NCI-H2081 (cell line): ENCODE measurements around the gene TFDP1.
"Not testable (repeated sequence)": the region's sequence is repeated elsewhere in the genome, so short reads cannot be mapped to it uniquely, and the experiment has no call there.

Experiments used
- DNase-seq, 2 experiments: peaks; one replicate each; lab custom pipeline; 2025; lab: John Stamatoyannopoulos, UW

TFDP1 gene

DNA sequence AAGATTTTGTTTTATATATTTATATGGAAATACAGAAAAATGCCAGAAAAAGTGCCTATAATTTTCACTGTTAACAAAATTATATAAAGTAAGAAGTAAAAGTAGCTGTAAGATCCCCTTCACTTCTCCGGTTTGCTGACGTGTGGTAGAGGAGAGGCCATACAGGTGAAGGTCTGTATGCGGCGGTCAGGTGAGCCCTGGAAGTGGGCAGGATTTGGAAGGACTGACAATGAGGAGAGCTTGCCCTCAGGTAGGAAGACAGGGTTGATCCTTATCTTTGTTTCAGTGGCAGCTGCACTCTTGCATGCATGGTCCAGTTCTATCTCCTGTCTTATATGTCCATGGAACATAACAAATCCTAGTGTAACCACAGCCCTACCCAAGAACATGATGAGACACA, 16.9 kb upstream of the TFDP1 start:
- DNase-seq, result no peak

DNA sequence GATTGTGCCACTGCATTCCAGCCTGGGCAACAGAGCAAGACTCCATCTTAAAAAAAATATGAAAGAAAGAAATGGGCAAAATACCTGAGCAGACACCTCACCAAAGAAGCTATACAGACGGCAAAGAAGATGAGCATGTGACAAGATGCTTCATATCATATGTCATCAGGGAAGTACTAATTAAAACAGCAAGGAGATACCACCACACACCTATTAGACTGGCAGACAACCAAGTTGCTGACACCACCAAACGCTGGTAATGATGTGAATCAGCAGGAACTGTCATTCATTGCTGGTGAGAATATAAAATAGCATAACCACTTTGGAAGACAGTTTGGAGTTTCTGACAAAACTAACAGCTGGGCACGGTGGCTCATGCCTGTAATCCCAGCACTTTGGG, 11.5 kb upstream of the TFDP1 start:
- no peak for DNase-seq

DNA sequence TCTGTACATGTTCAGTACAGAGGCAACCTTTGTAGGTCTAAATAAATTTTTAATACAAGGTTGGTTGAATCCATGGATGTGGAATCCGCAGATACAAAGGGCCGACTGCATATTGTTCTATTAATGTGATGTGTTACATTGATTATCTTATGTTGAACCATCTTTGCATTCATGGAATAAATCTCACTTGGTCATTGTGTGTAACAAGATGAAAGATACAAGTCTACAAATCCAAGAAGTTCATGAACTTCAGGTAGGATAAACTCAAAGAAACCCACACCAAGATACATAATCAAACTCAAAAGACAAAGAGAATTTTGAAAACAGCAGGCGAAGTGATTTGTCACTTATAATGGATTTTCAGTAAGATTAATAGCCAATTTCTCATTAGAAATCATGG, 8.0 kb upstream of the TFDP1 start:
- DNase-seq, result no peak

DNA sequence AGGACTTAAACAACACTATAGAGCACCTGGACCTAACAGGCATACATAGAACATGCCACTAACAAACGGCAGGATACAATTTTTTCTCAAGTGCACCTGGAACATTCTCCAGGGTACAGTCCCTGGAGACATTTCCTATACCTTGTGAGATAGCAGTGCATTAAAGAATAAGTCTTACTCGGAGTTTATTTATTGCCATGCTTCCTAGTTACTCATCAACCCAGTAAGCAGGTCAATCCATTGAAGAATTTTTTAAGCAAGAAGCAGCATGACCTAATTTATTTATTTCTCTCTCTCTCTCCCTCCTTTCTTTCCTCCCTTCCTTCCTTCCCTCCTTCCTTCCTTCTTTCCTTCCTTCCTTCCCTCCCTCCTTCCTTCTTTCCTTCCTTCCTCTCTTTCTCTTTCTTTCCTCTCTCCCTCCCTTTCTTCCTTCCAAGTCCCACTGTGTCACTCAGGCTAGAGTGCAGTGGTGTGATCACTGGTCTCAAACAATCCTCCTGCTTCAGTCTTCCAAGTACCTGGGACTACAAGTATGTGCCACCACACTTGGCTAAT, 6.6 kb upstream of the TFDP1 start:
- DNase-seq, result no peak

DNA sequence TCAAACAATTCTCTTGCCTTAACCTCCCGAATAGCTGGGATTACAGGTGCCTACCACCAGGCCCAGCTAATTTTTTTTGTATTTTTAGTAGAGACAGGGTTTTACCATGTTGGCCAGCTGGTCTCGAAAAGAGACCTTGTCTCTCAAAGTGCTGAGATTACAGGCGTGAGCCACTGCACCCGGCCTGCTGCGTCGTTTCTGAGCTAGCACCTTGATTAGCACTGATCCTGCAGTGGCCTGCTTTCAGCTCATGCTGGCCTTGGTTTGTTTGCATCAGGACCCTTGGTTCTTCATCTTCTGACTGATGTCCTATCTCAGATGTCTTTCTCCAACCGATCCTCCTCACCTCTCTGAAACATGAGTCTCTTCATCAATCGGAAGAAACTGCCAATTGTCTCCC, 4.9 kb upstream of the TFDP1 start:
- DNase-seq, result no peak

DNA sequence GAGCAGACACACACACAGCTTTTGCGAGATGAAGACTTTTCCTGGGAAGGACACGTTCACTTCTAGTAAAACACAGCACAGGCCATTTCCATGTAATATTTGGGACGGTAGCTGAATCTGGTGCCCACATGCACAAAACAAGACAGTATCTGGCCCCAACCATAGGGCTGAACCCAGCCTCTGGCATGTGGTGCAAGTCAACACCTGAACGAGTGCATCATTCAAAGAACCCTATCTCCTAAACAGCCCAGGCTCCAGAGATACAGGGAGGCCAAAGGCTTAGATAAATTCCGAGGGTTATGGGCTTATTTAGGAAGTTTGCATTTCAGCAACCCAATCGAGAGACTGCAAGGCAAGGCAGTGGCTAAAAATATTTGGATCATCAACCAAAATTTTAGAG, 2.7 kb upstream of the TFDP1 start:
- no peak for DNase-seq

DNA sequence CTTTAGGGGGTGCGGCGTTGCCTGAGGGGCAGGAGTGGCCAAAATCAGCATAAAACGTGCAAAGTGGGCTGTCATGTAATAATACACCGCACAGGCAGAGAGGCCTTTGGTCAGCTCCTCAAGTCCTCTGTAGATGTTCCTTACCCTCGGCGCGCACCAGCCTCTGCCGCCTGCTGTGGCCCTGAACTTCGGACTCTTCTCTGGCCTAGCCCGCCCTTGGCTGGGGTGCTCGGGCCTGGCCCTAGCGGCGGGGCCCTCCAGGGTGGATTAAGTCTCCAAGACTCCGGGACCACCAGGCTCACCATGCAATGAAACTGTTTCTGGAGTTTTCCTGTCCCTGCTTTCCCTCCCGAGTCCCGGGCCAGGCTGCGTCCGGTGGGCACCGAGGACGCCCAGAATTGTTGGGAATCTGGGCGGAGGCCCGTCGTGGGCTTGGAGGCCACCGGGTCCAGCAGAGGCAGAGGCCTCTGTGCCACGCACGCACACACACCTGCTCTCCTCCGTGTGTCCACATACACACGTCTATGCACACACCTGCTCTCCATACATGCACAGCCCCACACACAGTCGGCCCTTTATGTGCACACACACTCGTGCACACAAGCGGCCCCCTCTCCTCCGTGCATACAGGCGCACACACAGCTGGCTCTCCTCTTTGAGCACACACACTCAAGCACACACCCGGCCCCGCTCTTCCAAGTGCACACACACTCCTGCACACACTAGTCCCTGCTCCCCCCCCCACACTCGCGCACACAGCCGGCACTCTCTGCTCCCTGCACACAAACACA, 1.5 kb upstream of the TFDP1 start:
- DNase-seq, result no peak

DNA sequence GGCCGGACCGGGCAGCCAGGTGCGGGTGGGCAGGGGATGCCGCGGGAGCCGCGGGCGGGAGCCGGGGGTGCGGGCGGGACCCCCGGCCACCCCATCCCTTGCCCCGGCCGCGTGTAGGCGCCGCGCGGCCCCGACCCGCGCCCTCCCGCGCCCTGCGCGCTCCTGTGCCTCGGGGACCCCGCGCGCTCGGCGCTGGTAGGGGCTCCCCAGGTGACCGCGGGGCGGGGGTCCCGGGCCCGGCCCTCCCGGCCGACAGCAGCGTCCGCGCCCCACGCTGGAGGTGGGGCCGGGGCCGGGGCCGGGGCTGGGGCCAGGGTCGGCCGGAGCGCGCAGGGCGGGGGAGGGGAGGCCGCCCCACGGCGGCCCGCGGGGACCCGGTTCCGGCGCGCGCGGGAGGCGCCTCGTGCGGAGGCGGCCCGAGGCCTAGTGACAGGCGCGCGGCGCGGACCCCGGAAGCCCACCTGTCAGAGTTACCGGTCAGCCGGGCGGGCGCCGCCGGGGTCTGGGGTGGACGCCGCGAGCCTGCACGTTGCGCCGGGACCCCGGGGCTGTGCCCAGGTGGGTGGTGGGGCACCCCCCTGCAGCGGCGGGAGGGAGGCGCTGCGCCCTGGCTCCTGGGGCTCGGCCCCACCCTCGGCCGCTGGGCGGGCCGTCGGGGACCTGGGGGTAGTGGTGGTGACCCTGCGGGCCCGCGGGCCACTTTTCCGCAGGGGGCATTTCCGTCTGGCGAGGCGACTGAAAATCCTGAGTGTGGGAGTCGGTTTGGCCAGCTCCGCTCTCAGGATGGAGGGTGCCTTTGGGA, 518 bp downstream of the TFDP1 start:
- DNase-seq, result peak in 1 of 2 experiments; percentile 31

DNA sequence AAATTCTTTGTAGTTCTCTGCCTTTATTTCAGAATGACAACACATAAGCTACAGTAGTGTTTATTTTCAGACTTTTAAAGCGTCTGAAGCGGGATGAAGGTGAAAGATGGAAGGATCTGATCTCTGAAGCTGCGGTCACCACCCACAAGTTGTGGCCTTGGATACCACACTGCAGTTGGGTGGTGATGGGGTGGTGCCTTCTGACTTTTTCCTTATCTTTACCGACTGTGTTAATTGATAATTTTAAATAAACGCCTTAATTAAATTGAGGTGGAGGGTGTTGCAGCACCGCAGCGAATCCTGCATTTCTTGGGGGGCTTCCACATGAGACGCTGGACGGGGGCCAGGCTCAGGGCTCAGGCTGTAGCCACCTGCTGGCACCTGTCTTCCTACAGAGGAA, 1.3 kb downstream of the TFDP1 start:
- peak in 1 of 2 experiments; percentile 5 for DNase-seq

DNA sequence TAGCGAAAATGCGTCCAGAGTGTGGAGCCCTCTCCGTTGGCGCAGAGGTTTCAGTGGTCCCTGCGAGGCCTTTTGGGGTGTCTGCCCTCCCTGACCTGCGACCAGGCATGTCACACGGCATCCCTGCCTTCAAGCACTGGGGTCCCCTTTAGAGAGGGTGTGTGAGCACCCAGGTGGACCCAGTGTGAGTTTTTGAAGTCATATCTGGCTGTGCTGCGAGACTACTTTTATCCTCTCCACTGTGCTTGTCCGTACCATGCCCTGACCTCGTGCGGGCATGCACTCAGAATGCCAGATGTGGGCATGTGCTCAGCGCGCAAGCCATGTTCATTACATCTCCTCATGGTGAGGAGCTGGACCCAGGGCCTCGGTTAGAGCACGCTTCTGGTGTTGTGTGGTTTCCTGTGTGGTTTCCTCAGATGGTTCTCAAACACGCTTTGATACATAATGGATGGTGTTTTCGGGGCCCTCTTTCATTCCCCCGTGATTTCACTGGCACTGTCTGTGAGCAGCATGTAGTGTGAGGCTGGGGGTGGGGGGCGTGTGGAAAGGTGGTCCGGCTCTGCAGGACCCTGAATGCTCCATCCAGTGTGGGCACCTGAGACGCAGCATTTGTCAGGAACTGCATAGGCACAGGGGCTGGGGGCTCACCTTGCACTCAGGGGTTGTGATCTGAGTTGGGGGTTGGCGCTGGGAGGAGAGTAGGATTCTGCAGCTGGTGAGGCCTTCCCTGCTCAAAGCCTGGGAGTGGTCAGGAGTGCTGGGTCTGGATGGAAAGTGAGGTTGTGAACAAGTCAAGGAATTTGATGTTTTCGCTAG, 2.3 kb downstream of the TFDP1 start:
- no peak for DNase-seq

DNA sequence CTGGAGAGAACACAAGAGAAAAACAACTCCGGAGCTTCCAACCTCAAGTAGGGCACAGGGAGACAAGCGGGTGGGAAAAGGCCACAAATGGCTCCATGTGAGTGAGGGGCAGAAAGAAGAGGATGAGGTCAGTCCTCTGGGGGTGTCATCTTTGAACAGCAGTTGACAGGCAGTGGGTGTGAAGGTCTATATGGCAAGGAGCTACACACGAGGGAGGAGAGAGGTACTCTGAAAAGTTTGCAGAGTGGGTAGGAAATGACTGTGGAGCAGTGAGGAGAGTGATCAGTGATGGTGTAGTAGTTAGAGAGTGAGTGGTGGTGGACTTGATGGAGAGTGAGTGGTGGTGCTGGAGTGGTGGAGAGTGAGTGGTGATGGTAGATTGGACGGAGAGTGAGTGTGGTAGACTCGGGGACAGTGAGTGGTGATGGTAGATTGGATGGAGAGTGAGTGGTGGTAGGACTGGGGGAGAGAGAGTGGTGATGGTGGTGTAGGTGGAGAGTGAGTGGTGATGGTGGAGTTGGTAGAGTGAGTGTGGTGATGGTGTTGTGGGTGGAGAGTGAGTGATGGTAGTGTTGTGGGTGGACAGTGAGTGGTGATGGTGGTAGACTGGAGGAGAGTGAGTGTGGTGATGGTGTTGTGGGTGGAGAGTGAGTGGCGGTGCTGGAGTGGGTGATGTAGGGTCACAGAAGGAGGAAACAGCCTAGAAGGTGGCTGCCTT, 4.0 kb downstream of the TFDP1 start:
- no peak for DNase-seq

DNA sequence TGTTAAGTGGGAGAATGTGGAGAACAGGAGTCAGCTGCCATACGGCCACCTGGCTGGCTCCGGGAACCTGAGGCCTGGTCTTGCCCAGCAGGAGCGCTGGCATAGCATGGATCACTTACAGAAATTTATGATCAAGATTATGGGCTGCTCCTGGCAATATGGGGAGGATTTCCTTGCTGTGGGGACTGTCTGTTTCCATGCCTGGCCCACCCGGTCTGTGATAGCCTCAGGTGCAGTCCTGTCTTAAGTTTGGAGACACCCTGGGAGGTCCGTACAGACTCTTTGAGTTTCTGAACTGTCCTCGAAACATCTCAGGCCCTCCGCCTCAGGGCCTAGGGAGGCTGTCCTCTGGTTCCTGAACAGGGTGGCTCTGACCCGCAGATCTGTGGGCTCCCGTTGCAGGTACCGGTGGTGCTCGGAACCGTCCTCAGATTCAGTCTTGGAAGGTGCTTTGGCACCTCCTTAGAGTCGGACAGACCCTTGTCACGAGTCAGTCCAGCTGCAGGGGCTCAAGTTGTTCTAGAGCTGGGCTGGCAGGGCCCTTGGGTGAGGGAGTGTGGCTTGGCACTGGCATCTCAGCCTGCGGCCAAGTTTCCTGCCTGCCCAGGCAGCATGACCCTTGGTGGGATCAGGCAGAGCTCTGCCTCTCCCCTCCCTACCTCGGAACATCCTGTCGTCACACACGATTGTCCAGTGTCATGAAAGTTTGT, 4.9 kb downstream of the TFDP1 start:
- no peak for DNase-seq

DNA sequence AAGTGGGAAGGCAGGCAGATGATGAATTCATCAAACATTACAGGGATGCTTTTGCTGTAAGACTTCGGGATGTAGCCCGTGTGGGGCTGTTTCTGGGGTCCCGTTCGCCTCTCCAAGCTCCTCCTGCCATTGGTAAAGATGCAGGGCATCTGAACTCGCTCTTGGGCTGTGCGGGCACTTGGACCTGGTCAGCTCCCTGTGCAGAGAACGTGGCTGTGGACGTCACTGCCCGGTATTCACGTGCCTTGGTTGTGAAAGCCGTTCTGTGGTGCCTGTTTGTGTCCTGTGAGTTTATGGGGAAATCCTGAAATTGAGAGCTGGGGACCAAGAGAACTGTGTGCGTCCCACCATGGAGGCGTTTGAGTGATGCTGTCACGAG, 5.4 kb downstream of the TFDP1 start:
- no peak for DNase-seq

DNA sequence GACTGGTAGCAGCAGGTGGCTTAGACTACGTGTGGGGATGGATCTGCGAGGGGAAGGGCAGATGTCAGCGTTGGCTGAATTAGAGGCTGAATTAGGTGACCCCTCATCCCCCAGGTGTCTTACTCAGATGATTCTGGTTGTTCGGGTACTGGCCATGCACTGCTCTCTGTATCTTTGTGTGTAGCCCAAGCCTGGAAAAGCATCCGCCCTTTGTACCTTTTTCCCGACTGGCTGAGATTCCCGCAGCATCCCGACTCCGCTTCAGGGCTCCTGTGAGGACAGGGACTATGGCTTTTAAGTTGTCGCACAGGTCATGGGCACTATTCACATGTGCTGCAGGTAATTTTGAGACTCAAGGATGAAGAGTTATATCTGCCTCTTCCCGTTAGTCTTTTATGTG, 7.2 kb downstream of the TFDP1 start:
- DNase-seq, result no peak

DNA sequence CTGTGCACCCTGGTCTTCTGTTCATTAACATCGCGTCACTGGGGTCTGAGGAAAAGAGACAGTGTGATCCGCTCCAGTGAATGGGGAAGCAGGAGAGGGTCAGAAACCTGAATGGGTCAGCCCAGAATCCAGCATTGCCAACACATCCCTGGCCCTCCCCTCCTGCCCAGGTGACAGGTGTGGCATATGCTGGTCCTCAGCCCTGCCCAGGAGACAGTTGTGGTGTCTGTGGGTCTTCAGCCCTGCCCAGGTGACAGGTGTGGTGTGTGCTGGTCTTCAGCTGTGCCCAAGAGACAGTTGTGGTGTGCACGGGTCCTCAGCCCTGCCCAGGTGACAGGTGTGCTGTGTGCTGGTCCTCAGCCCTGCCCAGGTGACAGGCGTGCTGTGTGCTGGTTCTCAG, 8.0 kb downstream of the TFDP1 start:
- DNase-seq, result no peak

DNA sequence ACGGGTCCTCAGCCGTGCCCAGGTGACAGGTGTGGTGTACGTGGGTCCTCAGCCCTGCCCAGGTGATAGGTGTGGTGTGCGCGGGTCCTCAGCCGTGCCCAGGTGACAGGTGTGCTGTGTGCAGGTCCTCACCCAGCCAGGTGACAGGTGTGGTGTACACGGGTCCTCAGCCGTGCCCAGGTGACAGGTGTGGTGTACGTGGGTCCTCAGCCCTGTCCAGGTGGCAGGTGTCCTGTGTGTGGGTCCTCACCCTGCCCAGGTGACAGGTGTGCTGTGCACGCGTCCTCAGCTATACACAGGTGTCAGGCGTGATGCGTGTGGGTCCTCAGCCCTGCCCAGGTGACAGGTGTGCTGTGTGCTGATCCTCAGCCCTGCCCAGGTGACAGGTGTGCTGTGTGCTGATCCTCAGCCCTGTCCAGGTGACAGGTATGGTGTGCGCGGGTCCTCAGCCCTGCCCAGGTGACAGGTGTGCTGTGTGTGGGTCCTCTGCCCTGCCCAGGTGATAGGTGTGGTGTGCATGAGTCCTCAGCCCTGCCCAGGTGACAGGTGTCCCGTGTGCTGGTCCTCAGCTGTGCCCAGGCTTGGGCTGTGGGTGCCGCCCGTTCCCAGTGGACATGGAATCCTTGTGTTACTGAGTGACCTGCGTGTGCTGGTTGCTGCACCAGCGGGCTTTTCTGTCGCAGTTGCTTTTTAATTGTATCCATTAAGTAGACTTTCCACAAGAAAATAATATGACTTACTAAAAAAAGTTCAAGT, 9.7 kb downstream of the TFDP1 start:
- not testable (repeated sequence) for DNase-seq

DNA sequence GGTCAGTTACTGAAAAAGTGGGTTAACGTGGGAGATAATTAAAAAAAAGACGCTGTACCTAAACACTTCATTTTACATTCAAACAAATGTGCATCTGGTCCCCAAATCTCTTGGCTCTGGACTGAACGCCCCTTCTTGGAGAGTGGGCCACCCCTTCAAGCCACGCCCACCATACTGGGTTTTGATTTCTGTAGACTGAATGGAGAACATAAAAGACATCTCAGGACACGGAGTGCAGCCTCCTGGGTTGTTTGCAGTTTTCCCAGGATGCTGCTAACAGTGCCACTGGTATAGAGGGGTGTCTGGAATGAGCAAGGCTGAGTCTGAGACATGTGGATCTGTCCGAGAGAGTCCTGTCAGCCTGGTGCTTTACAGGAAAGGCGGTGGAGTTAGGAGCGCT, 10.6 kb downstream of the TFDP1 start:
- no peak for DNase-seq

DNA sequence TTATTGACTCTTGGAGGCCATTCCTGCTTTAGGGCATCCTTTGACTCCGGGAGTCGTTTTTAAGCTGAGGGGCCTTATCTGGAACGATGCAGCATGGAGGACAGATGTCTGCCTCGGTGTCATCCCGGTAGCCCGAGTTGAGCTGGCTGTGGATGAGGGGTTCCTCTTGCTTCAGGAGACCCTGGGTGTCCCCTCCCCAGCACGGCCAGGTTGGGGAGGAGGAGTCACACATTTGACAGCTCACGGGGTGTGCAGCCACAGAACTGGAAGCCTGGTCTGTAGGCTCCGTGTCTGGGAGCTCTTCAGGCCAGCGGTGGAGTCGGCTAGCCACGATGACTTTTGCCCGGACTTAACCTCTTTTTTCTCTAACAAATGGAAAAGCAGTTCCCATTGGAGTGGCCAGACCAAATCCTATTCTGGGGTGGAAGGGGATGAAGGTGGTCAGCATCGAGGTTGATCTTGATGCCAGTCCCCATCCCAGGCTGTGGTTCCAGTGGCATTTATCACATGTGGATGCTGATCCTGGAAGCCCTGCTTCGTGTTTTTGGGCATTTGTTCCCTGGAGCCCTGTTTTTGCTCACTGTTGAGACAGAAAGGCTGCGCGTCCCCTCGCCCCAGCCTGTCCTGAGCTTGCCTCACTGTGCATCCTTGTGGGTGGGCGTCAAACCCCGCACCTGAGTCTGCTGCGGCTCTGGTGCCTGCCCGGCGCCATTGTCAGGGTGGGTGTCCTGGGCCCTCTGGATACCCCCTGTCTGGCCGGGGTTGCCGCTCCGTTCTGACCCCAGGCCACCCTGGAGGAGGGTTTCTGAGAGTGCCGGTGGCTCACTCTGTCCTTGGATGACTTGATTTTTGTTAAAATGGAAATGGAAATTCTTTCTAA, 12.0 kb downstream of the TFDP1 start:
- no peak for DNase-seq

DNA sequence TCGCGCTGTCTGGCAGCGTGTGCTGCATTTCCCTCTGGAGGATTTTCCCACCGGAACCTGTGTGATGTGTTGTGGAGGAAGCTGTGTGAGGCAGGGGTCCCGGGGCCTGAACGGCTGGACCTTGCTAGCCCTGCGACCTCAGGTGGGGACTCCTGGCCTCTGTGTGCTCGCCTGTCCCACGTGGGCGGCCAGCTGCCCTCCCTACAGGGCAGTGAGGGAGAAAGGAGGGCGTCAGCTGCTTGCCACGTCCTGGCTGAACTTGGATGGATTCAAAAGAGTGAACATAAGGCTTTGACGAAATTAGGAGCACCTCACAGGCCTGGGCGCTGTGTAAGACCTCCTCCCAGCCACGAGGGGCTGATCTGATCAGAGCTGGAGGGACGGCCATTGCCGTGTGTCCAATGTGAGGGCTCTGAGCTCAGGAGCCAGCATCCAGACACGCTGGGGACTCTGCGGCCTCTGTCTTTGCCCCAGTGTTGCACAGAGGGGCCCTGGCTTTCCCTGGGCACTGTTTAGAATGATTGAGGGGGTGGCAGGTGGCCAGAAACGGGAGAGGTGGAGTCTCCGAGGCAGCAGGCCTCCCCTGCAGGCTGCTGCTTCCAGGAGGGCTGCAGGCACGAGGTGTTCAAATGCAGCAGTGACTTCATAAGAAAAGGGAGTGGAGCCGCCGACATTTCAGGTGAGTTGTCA, 13.0 kb downstream of the TFDP1 start:
- no peak for DNase-seq
